Measurements from ENCODE around the gene ICE2. TPM values are rescaled to one million over a fixed set of nuclear protein-coding genes. Genes with fewer than 3 reads are reported as not detected.
A peak's percentile ranks its signal among the peaks of the same experiment; 100 is the strongest.

ICE2 gene
- total RNA-seq, 1 donor from 2014 or later, result 69.7 TPM

GRCh38 chr15:60374209-60374608, 104.7 kb downstream of the ICE2 start:
- H3K27ac Mint-ChIP-seq (ENCODE audit: unreplicated experiment), result peak overlapping the region; percentile 84
- H3K4me3 Mint-ChIP-seq, result no peak overlapping the region
- TF ChIP-seq CTCF (conservative IDR thresholded peaks at IDR 0.05), result no peak
- peaks cover 66% of the 10 kb centered on the region for H3K4me1 Mint-ChIP-seq
- H3K9me3 Mint-ChIP-seq, result no peaks in the 10 kb centered on the region
- H3K36me3 Mint-ChIP-seq (ENCODE audit: low read depth), result peaks cover 3% of the 10 kb centered on the region
- no peak for DNase-seq (ENCODE audit: low read depth, low spot score)
- H3K27me3 Mint-ChIP-seq (ENCODE audit: low read depth), result no peaks in the 10 kb centered on the region

- no peak for TF ChIP-seq CTCF (conservative IDR thresholded peaks at IDR 0.05)
- peaks cover 4% of the 10 kb centered on the region for H3K36me3 Mint-ChIP-seq (ENCODE audit: low read depth)
Observed at GRCh38 chr15:60373745-60374144, 105.2 kb downstream of the ICE2 start.

GRCh38 chr15:60373327-60373726, 105.6 kb downstream of the ICE2 start:
- H3K27ac Mint-ChIP-seq (ENCODE audit: unreplicated experiment), result peak overlapping the region; percentile 73
- no peak for TF ChIP-seq CTCF (conservative IDR thresholded peaks at IDR 0.05)
- DNase-seq (ENCODE audit: low read depth, low spot score), result no peak
- H3K27me3 Mint-ChIP-seq (ENCODE audit: low read depth), result no peaks in the 10 kb centered on the region
- H3K4me1 Mint-ChIP-seq, result peaks cover 67% of the 10 kb centered on the region
- peaks cover 4% of the 10 kb centered on the region for H3K36me3 Mint-ChIP-seq (ENCODE audit: low read depth)
- no peak overlapping the region for H3K4me3 Mint-ChIP-seq
- H3K9me3 Mint-ChIP-seq, result no peaks in the 10 kb centered on the region

More at GRCh38 chr15:60373745-60374144, 105.2 kb downstream of the ICE2 start:
- DNase-seq (ENCODE audit: low read depth, low spot score), result no peak
- Mint-ChIP-seq H3K4me1 (peaks cover 67% of the 10 kb centered on the region), H3K27ac (ENCODE audit: unreplicated experiment) (peak overlapping the region; percentile 73), H3K9me3 (no peaks in the 10 kb centered on the region), H3K27me3 (ENCODE audit: low read depth) (no peaks in the 10 kb centered on the region), H3K4me3 (no peak overlapping the region)

GRCh38 chr15:60372756-60373155, 106.2 kb downstream of the ICE2 start:
- H3K4me3 Mint-ChIP-seq, result no peak overlapping the region
- H3K36me3 Mint-ChIP-seq (ENCODE audit: low read depth), result peaks cover 4% of the 10 kb centered on the region
- H3K27me3 Mint-ChIP-seq (ENCODE audit: low read depth), result no peaks in the 10 kb centered on the region
- H3K9me3 Mint-ChIP-seq, result no peaks in the 10 kb centered on the region
- H3K27ac Mint-ChIP-seq (ENCODE audit: unreplicated experiment), result no peak overlapping the region
- peaks cover 67% of the 10 kb centered on the region for H3K4me1 Mint-ChIP-seq
- no peak for DNase-seq (ENCODE audit: low read depth, low spot score)
- TF ChIP-seq CTCF (conservative IDR thresholded peaks at IDR 0.05), result no peak

- H3K4me3 Mint-ChIP-seq, result no peak overlapping the region
- no peak for DNase-seq (ENCODE audit: low read depth, low spot score)
- H3K27me3 Mint-ChIP-seq (ENCODE audit: low read depth), result no peaks in the 10 kb centered on the region
- no peaks in the 10 kb centered on the region for H3K9me3 Mint-ChIP-seq
- H3K27ac Mint-ChIP-seq (ENCODE audit: unreplicated experiment), result no peak overlapping the region
- no peak for TF ChIP-seq CTCF (conservative IDR thresholded peaks at IDR 0.05)
- peaks cover 66% of the 10 kb centered on the region for H3K4me1 Mint-ChIP-seq
- H3K36me3 Mint-ChIP-seq (ENCODE audit: low read depth), result peaks cover 4% of the 10 kb centered on the region
Observed at GRCh38 chr15:60372227-60372626, 106.7 kb downstream of the ICE2 start.
